NCI-H1092 treated with DMSO at 0.1 percent for 48 hours (cell line): Measurements from ENCODE around the gene EPC2.

ENCODE experiments used
- DNase-seq: peaks from one replicate; lab custom pipeline; 2025; lab: John Stamatoyannopoulos, UW

The EPC2 gene

DNA sequence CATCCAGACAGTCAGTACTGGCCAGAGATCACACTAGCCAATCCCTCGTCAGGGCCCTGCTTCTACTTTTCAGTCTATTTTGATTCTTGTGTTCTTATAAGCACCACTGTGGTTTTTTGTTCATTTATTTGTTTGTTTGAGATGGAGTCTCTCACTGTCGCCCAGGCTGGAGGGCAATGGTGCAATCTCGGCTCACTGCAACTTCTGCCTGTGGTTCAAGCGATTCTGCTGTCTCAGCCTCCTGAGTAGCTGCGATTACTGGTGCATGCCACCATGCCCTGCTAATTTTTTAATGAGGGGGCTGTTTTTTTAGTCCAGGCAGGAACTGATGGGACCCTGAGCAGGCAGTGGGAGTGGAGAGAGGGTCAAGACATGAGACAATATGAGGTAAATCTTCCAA, 165.5 kb downstream of the EPC2 start:
- DNase-seq, result no peak

GRCh38 chr2:148812306-148812705, 167.8 kb downstream of the EPC2 start:
- DNase-seq, result peak; percentile 49

GRCh38 chr2:148813603-148814065, 169.1 kb downstream of the EPC2 start:
- DNase-seq, result no peak

DNA sequence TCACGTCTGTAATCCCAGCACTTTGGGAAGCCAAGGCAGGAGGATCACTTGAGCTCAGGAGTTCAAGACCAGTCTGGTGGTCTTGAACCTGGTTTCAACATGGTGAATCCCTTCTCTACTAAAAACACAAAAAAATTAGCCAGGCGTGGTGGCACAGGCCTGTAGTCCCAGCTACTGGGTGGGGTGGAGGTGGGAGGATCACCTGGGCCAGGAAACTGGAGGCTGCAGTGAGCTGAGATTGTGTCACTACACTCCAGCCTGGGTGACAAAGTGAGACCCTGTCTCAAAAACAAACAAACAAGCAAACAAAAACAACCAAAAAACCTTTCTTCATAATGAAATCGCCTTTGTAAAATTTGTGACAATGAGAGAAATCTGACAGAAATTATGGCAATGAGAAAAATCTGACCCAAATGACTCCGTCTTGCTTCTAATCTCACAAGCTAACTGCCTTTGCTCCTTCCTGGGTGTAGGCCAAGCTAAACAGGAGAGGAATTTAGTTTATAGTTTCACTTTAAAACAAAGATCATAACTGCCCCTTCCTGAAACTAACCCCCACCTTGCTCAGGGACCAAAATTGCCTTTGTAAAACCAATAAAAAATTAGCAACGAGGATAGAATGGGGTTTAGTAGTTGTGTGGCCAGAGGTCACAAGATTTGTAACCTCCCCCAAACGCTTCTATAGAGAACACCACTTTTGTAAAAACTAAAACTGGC, 169.8 kb downstream of the EPC2 start:
- DNase-seq, result no peak

- no peak for DNase-seq
Observed at GRCh38 chr2:148814860-148815419, 170.4 kb downstream of the EPC2 start.

GRCh38 chr2:148816176-148816575, 171.6 kb downstream of the EPC2 start:
- no peak for DNase-seq

DNA sequence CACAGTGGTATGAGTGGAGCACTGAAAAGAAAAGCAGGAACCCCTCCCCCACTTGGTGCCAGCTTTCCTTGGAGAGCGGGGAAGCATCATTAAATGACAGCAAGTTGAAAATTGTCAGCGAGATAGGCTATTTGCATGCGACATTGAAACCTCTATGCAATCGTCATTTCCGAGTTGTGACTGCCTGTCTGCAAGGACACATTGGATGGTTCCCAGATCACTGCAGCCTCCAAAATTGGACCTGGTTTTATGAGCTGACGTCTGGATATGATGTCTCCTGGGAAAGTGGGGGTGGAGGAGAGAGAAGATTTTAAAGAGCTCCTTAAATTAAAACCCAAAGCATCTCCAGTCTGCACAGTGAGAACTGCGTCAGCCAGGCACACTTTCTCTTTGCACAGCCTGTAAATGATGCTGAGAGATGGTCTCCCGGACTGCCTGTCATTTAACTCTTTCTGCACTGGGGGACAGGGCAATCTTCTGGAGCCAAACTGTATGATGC, 172.7 kb downstream of the EPC2 start:
- DNase-seq, result peak; percentile 29

DNA sequence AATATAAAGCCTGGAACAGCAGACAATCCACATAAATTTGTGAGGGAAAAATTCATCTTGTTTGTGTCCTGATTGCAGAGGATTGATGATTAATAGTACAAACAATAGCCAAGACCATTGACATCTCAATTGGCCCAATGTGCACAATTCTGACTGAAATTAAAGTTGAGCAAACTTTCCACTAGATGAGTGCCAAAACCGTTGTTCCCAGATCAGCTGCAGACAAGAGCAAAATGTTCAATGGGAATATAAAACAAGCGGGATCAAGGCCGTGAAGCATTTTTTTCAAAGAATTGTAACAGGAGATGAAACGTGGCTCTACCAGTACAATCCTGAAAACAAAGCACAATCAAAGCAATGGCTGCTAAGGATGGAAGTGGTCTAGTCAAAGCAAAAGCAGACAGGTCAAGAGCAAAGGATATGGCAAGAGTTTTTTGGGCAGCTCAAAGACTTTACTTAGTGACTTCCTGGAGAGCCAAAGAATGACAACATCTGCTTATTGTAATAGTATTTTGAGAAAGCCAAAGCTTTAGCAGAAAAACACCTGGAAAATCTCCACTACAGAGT, 174.6 kb downstream of the EPC2 start:
- DNase-seq, result no peak

GRCh38 chr2:148824190-148824589, 179.6 kb downstream of the EPC2 start:
- DNase-seq, result no peak

DNA sequence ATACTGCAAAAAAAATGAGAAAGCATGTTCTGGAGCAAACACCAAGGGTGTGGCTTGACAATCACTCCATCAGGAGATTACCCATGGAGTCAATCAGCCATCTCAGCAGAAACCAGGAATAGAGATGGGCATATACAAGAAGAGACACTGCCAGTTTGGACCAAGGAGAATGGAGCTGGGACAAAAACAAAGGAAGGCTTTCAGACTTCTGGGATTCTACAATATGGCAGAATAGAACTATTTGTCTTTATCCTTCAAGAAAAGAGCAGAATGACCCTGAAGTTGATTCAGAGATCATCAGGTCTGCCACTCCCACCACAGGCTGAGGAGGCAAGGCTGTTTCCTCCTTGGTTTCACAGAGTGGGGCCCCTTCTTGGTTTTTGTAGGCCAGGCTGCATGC, 182.2 kb downstream of the EPC2 start:
- no peak for DNase-seq

DNA sequence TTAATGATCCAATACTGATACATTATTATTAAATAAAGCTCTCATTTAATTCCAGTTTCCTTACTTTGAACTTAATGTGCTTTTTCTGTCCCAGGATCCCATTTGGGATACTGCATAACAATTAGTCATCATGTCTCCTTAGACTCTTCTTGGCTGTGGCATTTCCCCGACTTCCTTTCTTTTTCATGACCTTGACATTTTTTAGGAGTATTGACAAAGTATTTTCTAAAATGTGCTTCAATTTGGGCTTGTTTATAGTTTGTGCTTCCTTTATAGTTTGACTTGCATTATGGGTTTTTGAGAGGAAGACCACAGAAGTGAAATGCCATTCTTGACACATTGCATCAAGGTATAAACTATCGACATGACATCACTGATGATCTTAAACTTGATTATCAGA, 184.4 kb downstream of the EPC2 start:
- no peak for DNase-seq

GRCh38 chr2:148829618-148830017, 185.1 kb downstream of the EPC2 start:
- DNase-seq, result no peak

- no peak for DNase-seq
Observed at GRCh38 chr2:148832637-148833036, 188.1 kb downstream of the EPC2 start.
